ENCODE data around the gene CREBBP. TPM values are rescaled to one million over a fixed set of nuclear protein-coding genes. Genes with fewer than 3 reads are reported as not detected.

Gene CREBBP
- total and polyA plus RNA-seq, 9 donors: 35.6 to 94.5 (median 78.3) TPM

DNA sequence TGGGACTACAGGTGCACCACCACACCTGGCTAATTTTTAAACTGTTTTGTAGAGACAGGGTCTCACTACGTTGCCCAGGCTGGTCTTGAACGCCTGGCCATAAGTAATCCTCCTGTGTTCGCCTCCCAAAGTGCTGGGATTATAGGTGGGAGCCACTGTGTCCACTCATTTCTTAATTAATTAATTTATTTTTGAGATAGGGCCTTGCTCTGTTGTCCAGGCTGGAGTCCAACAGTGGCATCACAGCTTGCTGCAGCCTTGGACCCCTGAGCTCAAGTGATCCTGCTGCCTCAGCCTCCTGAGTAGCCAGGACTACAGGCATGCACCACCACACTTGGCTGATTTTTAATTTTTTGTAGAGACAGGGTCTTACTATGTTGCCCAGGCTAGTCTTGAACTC is 116.1 kb downstream of the CREBBP start:
- no peak for DNase-seq
- Histone ChIP-seq H3K36me3 (no peaks in the 10 kb centered on the region), H3K4me3 (no peak overlapping the region), H3K27ac (no peak overlapping the region), H3K27me3 (no peaks in the 10 kb centered on the region), H3K4me1 (ENCODE audit: insufficient read depth) (no peaks in the 10 kb centered on the region), H3K9me3 (no peaks in the 10 kb centered on the region)
- intact Hi-C loops (cut with DNase I): no loop called here
- WGBS, 3 donors: 94 to 97% (median 96%) methylated on average over 3 of the region's 3 CpGs
- TF ChIP-seq EP300 (IDR thresholded peaks at IDR 0.05): no peak
- no peak for TF ChIP-seq POLR2A (IDR thresholded peaks at IDR 0.05)
- TF ChIP-seq, protein P1, sequence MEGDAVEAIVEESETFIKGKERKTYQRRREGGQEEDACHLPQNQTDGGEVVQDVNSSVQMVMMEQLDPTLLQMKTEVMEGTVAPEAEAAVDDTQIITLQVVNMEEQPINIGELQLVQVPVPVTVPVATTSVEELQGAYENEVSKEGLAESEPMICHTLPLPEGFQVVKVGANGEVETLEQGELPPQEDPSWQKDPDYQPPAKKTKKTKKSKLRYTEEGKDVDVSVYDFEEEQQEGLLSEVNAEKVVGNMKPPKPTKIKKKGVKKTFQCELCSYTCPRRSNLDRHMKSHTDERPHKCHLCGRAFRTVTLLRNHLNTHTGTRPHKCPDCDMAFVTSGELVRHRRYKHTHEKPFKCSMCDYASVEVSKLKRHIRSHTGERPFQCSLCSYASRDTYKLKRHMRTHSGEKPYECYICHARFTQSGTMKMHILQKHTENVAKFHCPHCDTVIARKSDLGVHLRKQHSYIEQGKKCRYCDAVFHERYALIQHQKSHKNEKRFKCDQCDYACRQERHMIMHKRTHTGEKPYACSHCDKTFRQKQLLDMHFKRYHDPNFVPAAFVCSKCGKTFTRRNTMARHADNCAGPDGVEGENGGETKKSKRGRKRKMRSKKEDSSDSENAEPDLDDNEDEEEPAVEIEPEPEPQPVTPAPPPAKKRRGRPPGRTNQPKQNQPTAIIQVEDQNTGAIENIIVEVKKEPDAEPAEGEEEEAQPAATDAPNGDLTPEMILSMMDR (IDR thresholded peaks at IDR 0.05): no peak

DNA sequence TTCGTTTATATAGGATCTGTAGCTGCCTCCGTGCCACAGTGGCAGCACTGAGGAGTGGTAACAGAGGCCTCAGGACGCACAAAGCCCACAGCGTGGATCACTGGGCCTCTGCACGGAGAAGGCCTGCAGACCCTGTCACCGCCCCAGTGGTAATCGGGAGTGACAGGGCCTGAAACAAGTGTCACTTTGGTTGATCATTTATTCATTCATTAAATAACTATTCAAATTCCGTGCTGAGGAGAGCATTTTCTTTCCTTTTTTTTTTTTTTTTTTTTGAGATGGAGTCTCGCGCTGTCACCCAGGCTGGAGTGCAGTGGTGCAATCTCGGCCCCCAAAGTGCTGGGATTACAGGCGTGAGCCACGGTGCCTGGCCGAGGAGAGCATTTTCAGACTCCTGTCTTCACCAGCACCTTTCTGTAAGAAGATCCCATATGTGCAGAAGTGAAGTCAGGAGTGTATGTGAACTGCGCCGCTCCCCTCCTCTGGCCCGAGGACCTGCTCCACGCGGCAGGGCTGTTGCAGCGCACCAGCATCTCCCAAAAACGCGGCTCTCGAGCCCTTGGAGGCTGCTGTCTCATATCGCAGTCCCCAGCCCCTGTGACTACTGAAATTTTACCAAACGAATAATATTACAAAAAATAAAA is 118.3 kb downstream of the CREBBP start:
- H3K4me1 ChIP-seq (ENCODE audit: insufficient read depth): no peaks in the 10 kb centered on the region
- H3K9me3 ChIP-seq: no peaks in the 10 kb centered on the region
- H3K36me3 ChIP-seq: no peaks in the 10 kb centered on the region
- TF ChIP-seq POLR2A (IDR thresholded peaks at IDR 0.05): no peak
- TF ChIP-seq EP300 (IDR thresholded peaks at IDR 0.05): no peak
- TF ChIP-seq, protein P1 (IDR thresholded peaks at IDR 0.05): no peak
- H3K27ac ChIP-seq: no peak overlapping the region
- 89 to 91% (median 89%) methylated on average over 25 of the region's 25 CpGs for WGBS, 3 donors
- H3K4me3 ChIP-seq: no peak overlapping the region
- intact Hi-C loops (cut with DNase I): no loop called here
- H3K27me3 ChIP-seq: no peaks in the 10 kb centered on the region
- no peak for DNase-seq

DNA sequence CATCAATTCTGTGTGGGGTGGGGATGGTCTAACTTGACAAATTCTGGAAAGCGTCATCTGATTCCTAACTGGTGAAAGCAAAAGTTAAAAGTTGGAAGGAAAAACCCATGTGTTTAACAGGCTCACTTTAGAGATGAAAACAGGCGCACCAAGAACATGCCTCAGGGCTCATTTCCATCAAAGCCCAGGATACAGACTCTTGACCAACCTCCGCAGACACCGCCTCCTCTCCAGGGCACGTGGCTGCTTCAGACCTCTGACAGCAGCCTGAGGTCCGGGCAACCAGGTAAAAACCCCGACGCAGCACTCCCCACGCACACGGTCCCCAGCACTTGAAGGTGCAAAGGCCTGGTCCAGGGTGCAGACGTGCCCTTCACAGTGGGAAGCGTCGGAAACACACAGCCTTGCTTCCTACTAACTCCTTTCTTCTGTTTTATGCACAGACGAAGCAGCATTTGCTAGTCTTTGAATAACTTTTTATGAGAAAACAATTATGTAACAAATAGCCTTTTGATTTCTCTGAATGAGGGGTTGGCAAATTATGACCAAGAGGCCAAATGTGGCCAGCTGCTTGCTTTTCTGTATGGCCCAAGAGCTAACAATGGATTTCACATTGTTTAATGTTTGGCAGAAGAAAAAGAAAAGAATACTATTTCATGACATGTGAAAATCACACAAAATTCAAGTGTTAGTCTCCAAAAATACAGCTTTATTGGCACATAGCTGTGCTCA is 119.0 kb downstream of the CREBBP start:
- no peaks in the 10 kb centered on the region for H3K9me3 ChIP-seq
- intact Hi-C loops (cut with DNase I): no loop called here
- H3K27ac ChIP-seq: no peak overlapping the region
- DNase-seq: no peak
- H3K27me3 ChIP-seq: no peaks in the 10 kb centered on the region
- no peaks in the 10 kb centered on the region for H3K4me1 ChIP-seq (ENCODE audit: insufficient read depth)
- WGBS, 3 donors: 75 to 89% (median 82%) methylated on average over 14 of the region's 14 CpGs
- TF ChIP-seq EP300 (IDR thresholded peaks at IDR 0.05) (no peak), POLR2A (IDR thresholded peaks at IDR 0.05) (no peak)
- TF ChIP-seq, protein P1 (IDR thresholded peaks at IDR 0.05): no peak
- H3K4me3 ChIP-seq: no peak overlapping the region
- no peaks in the 10 kb centered on the region for H3K36me3 ChIP-seq

DNA sequence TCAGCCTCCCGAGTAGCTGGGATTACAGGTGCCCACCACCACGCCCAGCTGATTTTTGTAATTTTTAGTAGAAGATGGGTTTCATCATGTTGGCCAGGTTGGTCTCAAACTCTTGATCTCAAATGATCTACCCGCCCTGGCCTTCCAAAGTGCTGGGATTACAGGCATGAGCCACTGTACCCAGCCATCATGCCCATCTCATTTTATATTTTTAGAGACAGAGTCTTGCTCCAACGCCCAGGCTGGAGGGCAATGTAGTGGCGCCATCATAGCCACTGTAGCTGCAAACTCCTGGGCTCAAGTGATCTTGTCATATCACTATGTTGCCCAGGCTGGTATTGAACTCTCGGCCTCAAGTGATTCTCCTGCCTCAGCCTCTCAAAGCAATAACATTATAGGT is 120.0 kb downstream of the CREBBP start:
- TF ChIP-seq EP300 (IDR thresholded peaks at IDR 0.05) (no peak), POLR2A (IDR thresholded peaks at IDR 0.05) (no peak)
- TF ChIP-seq, protein P1 (IDR thresholded peaks at IDR 0.05): no peak
- intact Hi-C loops (cut with DNase I): no loop called here
- DNase-seq: no peak
- 96 to 97% (median 96%) methylated on average over 6 of the region's 6 CpGs for WGBS, 3 donors
- Histone ChIP-seq H3K4me1 (ENCODE audit: insufficient read depth) (no peaks in the 10 kb centered on the region), H3K9me3 (no peaks in the 10 kb centered on the region), H3K4me3 (no peak overlapping the region), H3K27me3 (no peaks in the 10 kb centered on the region), H3K27ac (no peak overlapping the region), H3K36me3 (no peaks in the 10 kb centered on the region)
